Loucy (cell line): Measurements from ENCODE around the gene EVC.

Source experiments
- H2AFZ ChIP-seq: fragments of 200-600 bp; sonication (generic); 2 replicates; pipeline ENCODE4 v1.6.0; 2016; ENCODE audit warnings: antibody characterized with exemption, mild to moderate bottlenecking, low read length, moderate library complexity
- H3F3A ChIP-seq: fragments of 200-600 bp; 2 replicates; pipeline ENCODE4 v1.6.0; 2016; ENCODE audit warnings: antibody characterized with exemption, low read depth, mild to moderate bottlenecking
- H3K27me3 ChIP-seq: fragments of 200-600 bp; sonication (generic); 2 replicates; pipeline ENCODE4 v1.6.1; 2014; ENCODE audit warnings: low read length, mild to moderate bottlenecking; ENCODE audit not compliant: insufficient read depth, poor library complexity, severe bottlenecking
- H3K36me3 ChIP-seq: fragments of 200-600 bp; sonication (generic); 2 replicates; pipeline ENCODE4 v1.6.1; 2016; ENCODE audit warnings: low read length; ENCODE audit not compliant: insufficient read depth
- H3K4me1 ChIP-seq: fragments of 200-600 bp; sonication (generic); 2 replicates; pipeline ENCODE4 v1.5.1; 2014; ENCODE audit warnings: low read length, mild to moderate bottlenecking; ENCODE audit not compliant: insufficient read depth, poor library complexity, severe bottlenecking
- H3K4me2 ChIP-seq: fragments of 200-600 bp; sonication (generic); 2 replicates; pipeline ENCODE4 v1.6.0; 2014; ENCODE audit warnings: antibody characterized with exemption, low read length, low read depth, mild to moderate bottlenecking; ENCODE audit not compliant: poor library complexity, severe bottlenecking
- H3K4me3 ChIP-seq: fragments of 200-600 bp; sonication (generic); 2 replicates; pipeline ENCODE4 v1.5.1; 2014; ENCODE audit warnings: low read length, mild to moderate bottlenecking, mixed read lengths; ENCODE audit not compliant: poor library complexity, severe bottlenecking
- H3K79me2 ChIP-seq: fragments of 200-600 bp; sonication (generic); 2 replicates; pipeline ENCODE4 v1.6.1; 2014; ENCODE audit warnings: low read length; ENCODE audit not compliant: insufficient read depth
- H3K9ac ChIP-seq: fragments of 200-600 bp; sonication (generic); 2 replicates; pipeline ENCODE4 v1.6.0; 2014; ENCODE audit warnings: mild to moderate bottlenecking, low read depth, low read length, moderate library complexity; ENCODE audit not compliant: poor library complexity, severe bottlenecking
- H3K9me2 ChIP-seq: fragments of 200-600 bp; sonication (generic); replicated peaks from 2 replicates; pipeline ENCODE4 v1.6.1; 2016; ENCODE audit warnings: low read depth, low read length, mixed read lengths
- H3K9me3 ChIP-seq: fragments of 200-600 bp; sonication (generic); 2 replicates; pipeline ENCODE4 v1.6.1; 2014; ENCODE audit warnings: mild to moderate bottlenecking, antibody characterized with exemption, low read length, low read depth; ENCODE audit not compliant: insufficient read depth
- H4K20me1 ChIP-seq: fragments of 200-600 bp; sonication (generic); 2 replicates; pipeline ENCODE4 v1.6.0; 2014; ENCODE audit warnings: antibody characterized with exemption, low read length, mild to moderate bottlenecking; ENCODE audit not compliant: insufficient read depth, poor library complexity, severe bottlenecking
- CTCF ChIP-seq: fragments of 200-600 bp; sonication (generic); conservative IDR thresholded peaks from 2 replicates; pipeline ENCODE4 v1.5.1; 2014; ENCODE audit warnings: mild to moderate bottlenecking, antibody characterized with exemption, low read length
- EZH2phosphoT487 ChIP-seq: fragments of 200-600 bp; IDR thresholded peaks from 2 replicates; pipeline ENCODE4 v1.6.1; 2018; ENCODE audit warnings: antibody characterized with exemption, mild to moderate bottlenecking, moderate library complexity, borderline replicate concordance

Gene EVC

GRCh38 chr4:5798462-5798861 is 87.5 kb downstream of the EVC start:
- H3K36me3 ChIP-seq = no peaks in the 10 kb centered on the region
- no peaks in the 10 kb centered on the region for H3F3A ChIP-seq
- no peaks in the 10 kb centered on the region for H3K27me3 ChIP-seq
- no peaks in the 10 kb centered on the region for H4K20me1 ChIP-seq
- no peak overlapping the region for H3K4me2 ChIP-seq
- H3K9ac ChIP-seq = no peak overlapping the region
- no peaks in the 10 kb centered on the region for H3K79me2 ChIP-seq
- H3K9me2 ChIP-seq = no peaks in the 10 kb centered on the region
- TF ChIP-seq CTCF (no peak), EZH2phosphoT487 (no peak)
- H3K4me1 ChIP-seq = no peaks in the 10 kb centered on the region
- no peak overlapping the region for H3K4me3 ChIP-seq
- no peaks in the 10 kb centered on the region; the same call in 1 of the 2 replicates for H3K9me3 ChIP-seq
- H2AFZ ChIP-seq = no peak overlapping the region

- Histone ChIP-seq H3K79me2 (no peaks in the 10 kb centered on the region), H3K36me3 (no peaks in the 10 kb centered on the region), H2AFZ (no peak overlapping the region), H4K20me1 (no peaks in the 10 kb centered on the region), H3K4me2 (no peak overlapping the region), H3K27me3 (no peaks in the 10 kb centered on the region), H3K4me3 (no peak overlapping the region), H3F3A (no peaks in the 10 kb centered on the region), H3K9me2 (no peaks in the 10 kb centered on the region), H3K4me1 (no peaks in the 10 kb centered on the region), H3K9ac (no peak overlapping the region), H3K9me3 (no peaks in the 10 kb centered on the region; the same call in 1 of the 2 replicates)
- TF ChIP-seq EZH2phosphoT487 = no peak
- TF ChIP-seq CTCF = no peak
Observed at GRCh38 chr4:5798946-5799345, 87.9 kb downstream of the EVC start.

GRCh38 chr4:5799406-5799805 is 88.4 kb downstream of the EVC start:
- Histone ChIP-seq H3K79me2 (no peaks in the 10 kb centered on the region), H3K4me1 (no peaks in the 10 kb centered on the region), H2AFZ (no peak overlapping the region), H3K9ac (no peak overlapping the region), H3K4me3 (no peak overlapping the region), H3F3A (no peaks in the 10 kb centered on the region), H3K4me2 (no peak overlapping the region), H4K20me1 (no peaks in the 10 kb centered on the region), H3K36me3 (no peaks in the 10 kb centered on the region), H3K27me3 (no peaks in the 10 kb centered on the region), H3K9me3 (no peaks in the 10 kb centered on the region; the same call in 1 of the 2 replicates), H3K9me2 (no peaks in the 10 kb centered on the region)
- TF ChIP-seq EZH2phosphoT487 = no peak
- no peak for TF ChIP-seq CTCF
